ENCODE measurements around the gene TBC1D2. TPM values are rescaled to one million over a fixed set of nuclear protein-coding genes. Genes with fewer than 3 reads are reported as not detected.

The TBC1D2 gene
- total and polyA plus RNA-seq, 2 of the 4 experiments (the other 2 are of a cell fraction) = 36.9 to 62.7 TPM

- no peak for TF ChIP-seq USF2 (IDR thresholded peaks at IDR 0.05; ENCODE audit: low read depth, low read length)
- TF ChIP-seq CEBPB (IDR thresholded peaks at IDR 0.05; ENCODE audit: low read depth, low read length) = peak; percentile 83
- no peak for TF ChIP-seq POLR2A (IDR thresholded peaks at IDR 0.05; ENCODE audit: low read depth, low read length)
Observed at GRCh38 chr9:98222885-98223691, 32.4 kb downstream of the TBC1D2 start (continued).

- no peak for ATAC-seq (ENCODE audit: low read depth)
- H4K91ac ChIP-seq (ENCODE audit: insufficient read depth, low read depth, low read length) = peak overlapping the region; percentile 100
- ChIA-PET POLR2A (ENCODE audit: unreplicated experiment) (no interaction called here), CTCF (interaction anchor here (1.1 kb wide), 1 partner anchor 16 kb away, joined by 3 read pairs; no protein-coding TSS in a partner anchor)
- WGBS, 2 experiments (ENCODE audit: extremely low coverage in 2 of 2, insufficient read length in 1 of 2) = 91% methylated on average over 6 of the region's 21 CpGs; no CpG with 5 or more reads in 1 of the 2 experiments
- no peak overlapping the region for H3K18ac ChIP-seq (ENCODE audit: low read depth, low read length)
- peak overlapping the region; percentile 100 for H2AK5ac ChIP-seq (ENCODE audit: low read depth, low read length)
- intact Hi-C loops (cut with micrococcal nuclease) = no loop called here
- no peaks in the 10 kb centered on the region for H4K20me1 ChIP-seq (ENCODE audit: insufficient read depth, low read length)
- H2BK120ac ChIP-seq (ENCODE audit: low read depth, low read length) = peak overlapping the region; percentile 100; the same call in 1 of the 2 replicates
- peak overlapping the region; percentile 100 for H3K4ac ChIP-seq (ENCODE audit: low read depth, low read length)
- H4K8ac ChIP-seq (ENCODE audit: low read depth in 2 of 2, low read length in 2 of 2) = peak overlapping the region; percentile 97 to 99; a peak in 2 of 4 replicates
- no peak for TF ChIP-seq SMC3 (IDR thresholded peaks at IDR 0.05; ENCODE audit: low read depth, low read length)
- no peak for TF ChIP-seq POLR2A (IDR thresholded peaks at IDR 0.05; ENCODE audit: low read depth, low read length)
- TF ChIP-seq CEBPB (IDR thresholded peaks at IDR 0.05; ENCODE audit: low read depth, low read length) = no peak
- no peak for TF ChIP-seq RCOR1 (IDR thresholded peaks at IDR 0.05; ENCODE audit: insufficient replicate concordance, low read length)
- TF ChIP-seq MXI1 (IDR thresholded peaks at IDR 0.05; ENCODE audit: borderline replicate concordance, low read depth, low read length) = no peak
- peaks cover 25% of the 10 kb centered on the region for H3K4me1 ChIP-seq (ENCODE audit: control insufficient read depth, insufficient read depth, low read length)
- H3K9me1 ChIP-seq (ENCODE audit: insufficient read depth, low read length) = peaks cover 30% of the 10 kb centered on the region
- no peak overlapping the region for H3K23ac ChIP-seq (ENCODE audit: low read depth, low read length)
- peaks cover 10% of the 10 kb centered on the region for H3K36me3 ChIP-seq (ENCODE audit: control insufficient read depth, insufficient read depth, low read length)
- H2AK9ac ChIP-seq (replicated peaks; ENCODE audit: low read depth, low read length, poor library complexity) = peak overlapping the region; percentile 53
- dilution Hi-C loops (cut with HindIII; ENCODE audit: low sequenced_read_pairs, unreplicated experiment) = no loop called here
- no peak overlapping the region for H3K56ac ChIP-seq (ENCODE audit: extremely low read depth, insufficient read depth, low read length)
- H3K9ac ChIP-seq (ENCODE audit: low read depth, low read length) = no peak overlapping the region
- H3K27me3 ChIP-seq (ENCODE audit: control insufficient read depth, insufficient read depth, low read length) = no peaks in the 10 kb centered on the region
- BruUV-seq (replicated peaks) = no TSS peak
- H3K27ac ChIP-seq (ENCODE audit: insufficient read depth, low read length) = no peak overlapping the region
- H2AFZ ChIP-seq (replicated peaks; ENCODE audit: low read length, poor library complexity) = no peak overlapping the region
- H3K79me1 ChIP-seq (ENCODE audit: low read depth in 1 of 2, low read length in 2 of 2) = peaks cover 30 to 68% of the 10 kb centered on the region in 2 experiments
- no peaks in the 10 kb centered on the region for H3K9me3 ChIP-seq (ENCODE audit: control insufficient read depth, insufficient read depth, low read length)
- no peak overlapping the region for H3K4me3 ChIP-seq (ENCODE audit: insufficient read depth, low read depth, low read length)
- H3K14ac ChIP-seq (replicated peaks; ENCODE audit: low read depth, low read length) = peak overlapping the region; percentile 99; the same call in 1 of the 2 replicates
- H2BK20ac ChIP-seq (ENCODE audit: low read depth, low read length) = peak overlapping the region; percentile 99; the same call in 1 of the 2 replicates
- H2BK5ac ChIP-seq (ENCODE audit: low read depth, low read length, poor library complexity, severe bottlenecking) = peak overlapping the region; percentile 100
- H2BK15ac ChIP-seq (ENCODE audit: low read depth, low read length) = peak overlapping the region; percentile 94; the same call in 2 of the 3 replicates
- H4K5ac ChIP-seq (ENCODE audit: low read depth, low read length) = no peak overlapping the region
- no peak overlapping the region for H3K4me2 ChIP-seq (ENCODE audit: low read depth, low read length)
- in situ Hi-C loops (cut with MboI; ENCODE audit: low sequenced_read_pairs) = no loop called here
- no peak for DNase-seq
Observed at GRCh38 chr9:98220911-98221310, 34.5 kb downstream of the TBC1D2 start.

Measured in IMR-90 (cell line).